Large intestine (tissue), 3 donors: ENCODE measurements around the gene IL22RA1. TPM values are rescaled to one million over a fixed set of nuclear protein-coding genes. Genes with fewer than 3 reads are reported as not detected.

ENCODE experiments used
- DNase-seq, 2 donors: peaks; one replicate each; pipeline versions ENCODE4 v3.0.0 to v3.0.0-alpha.2; 2013
- H3K27ac ChIP-seq: one replicate; pipeline ENCODE4 v1.5.1; 2013; ENCODE audit warnings: low read length
- H3K27me3 ChIP-seq: 2 replicates; pipeline ENCODE4 v1.6.1; 2013; ENCODE audit warnings: low read length; ENCODE audit not compliant: control insufficient read depth, insufficient read depth
- H3K36me3 ChIP-seq: 2 replicates; pipeline ENCODE4 v1.6.1; 2013; ENCODE audit warnings: low read length; ENCODE audit not compliant: control insufficient read depth, insufficient read depth
- H3K4me1 ChIP-seq: one replicate; pipeline ENCODE4 v1.6.1; 2013; ENCODE audit warnings: low read length; ENCODE audit not compliant: control insufficient read depth, insufficient read depth
- H3K4me3 ChIP-seq: one replicate; pipeline ENCODE4 v1.5.1; 2013; ENCODE audit warnings: low read length
- H3K9me3 ChIP-seq: one replicate; pipeline ENCODE4 v1.6.1; 2013; ENCODE audit warnings: mild to moderate bottlenecking, low read depth, low read length, moderate library complexity; ENCODE audit not compliant: control insufficient read depth
- WGBS: methylation state at CpG from one replicate; pipeline ENCODE4 v1.1.5; 2013; ENCODE audit warnings: low lambda C conversion rate; ENCODE audit not compliant: insufficient coverage; 5-methylcytosine and 5-hydroxymethylcytosine counted together
- polyA plus RNA-seq: library from polyadenylated mRNA; unstranded; fragments of 120-200 nt; gene quantifications from one replicate; pipeline ENCODE4 v1.2.1, GENCODE V29; 2013

IL22RA1 gene
- polyA plus RNA-seq, 1 donor = 100 TPM

DNA sequence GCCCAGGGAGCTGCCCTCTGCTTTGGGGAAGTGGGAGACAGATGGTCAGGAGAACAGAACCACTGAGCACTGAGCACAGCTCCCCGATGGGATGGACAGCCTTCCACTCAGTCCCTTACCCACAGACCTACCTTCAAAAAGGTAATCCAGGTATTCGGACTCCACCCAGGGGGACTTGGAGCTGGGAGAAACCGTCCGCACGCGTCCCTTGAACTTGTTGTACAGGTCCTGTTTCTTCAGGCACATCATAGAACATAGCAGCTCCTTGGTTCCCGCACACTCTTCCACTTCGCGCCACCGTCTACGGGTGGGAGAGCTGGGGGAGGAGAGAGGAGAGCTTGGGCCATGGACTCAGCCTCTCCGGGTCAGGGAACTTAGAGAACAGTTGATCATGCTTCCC, 26.3 kb upstream of the IL22RA1 start:
- WGBS = no CpG with 5 or more reads among the region's 12 CpGs
- Histone ChIP-seq H3K36me3 (peaks cover 26% of the 10 kb centered on the region), H3K4me3 (no peak overlapping the region), H3K9me3 (no peaks in the 10 kb centered on the region), H3K27me3 (no peaks in the 10 kb centered on the region), H3K4me1 (peaks cover 15% of the 10 kb centered on the region), H3K27ac (no peak overlapping the region)
- no peak for DNase-seq

DNA sequence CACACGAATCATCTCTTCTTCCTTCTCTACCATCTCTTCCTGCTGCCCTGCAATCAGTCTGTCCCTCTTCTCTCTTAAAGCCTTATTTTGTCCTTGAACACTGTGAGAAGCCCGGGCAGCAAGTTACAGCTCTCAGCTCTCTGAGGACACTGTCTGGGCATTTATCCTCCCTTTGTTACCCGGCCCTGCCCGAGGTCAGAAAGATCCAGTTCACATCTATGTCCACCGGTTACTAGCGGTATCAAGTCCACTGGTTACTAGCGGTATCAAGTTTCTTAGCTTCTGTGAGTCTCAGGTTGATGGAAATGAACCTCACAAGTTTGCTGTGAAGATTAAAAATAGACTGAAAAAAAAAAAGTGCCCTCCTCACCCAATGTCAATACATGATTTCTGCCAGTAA, 25.3 kb upstream of the IL22RA1 start:
- WGBS = 93% methylated on average over 3 of the region's 7 CpGs
- H3K36me3 ChIP-seq = peaks cover 26% of the 10 kb centered on the region

DNA sequence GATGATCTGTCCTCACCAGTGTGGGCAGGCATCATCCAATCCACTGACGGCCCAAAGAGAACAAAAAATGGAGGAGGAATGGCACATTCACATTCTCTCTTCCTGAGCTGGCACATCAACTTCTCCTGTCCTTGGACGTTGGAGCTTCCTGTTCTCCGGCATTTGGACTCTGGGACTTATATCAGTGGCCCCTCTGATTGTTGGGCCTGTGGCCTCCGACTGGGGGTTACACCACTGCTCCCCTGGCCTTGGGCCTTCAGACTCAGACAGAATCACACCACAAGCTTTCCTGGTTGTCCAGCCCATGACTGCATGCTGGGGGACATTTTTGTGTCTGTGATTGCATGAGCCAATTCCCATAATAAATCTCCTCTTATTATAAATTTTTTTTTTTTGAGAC, 24.1 kb upstream of the IL22RA1 start:
- no peaks in the 10 kb centered on the region for H3K9me3 ChIP-seq
- whole genome bisulfite sequencing = no CpG with 5 or more reads among the region's 4 CpGs
- peak; percentile 67 to 80 for DNase-seq
- H3K36me3 ChIP-seq = peaks cover 26% of the 10 kb centered on the region
- H3K4me3 ChIP-seq = no peak overlapping the region
- H3K27me3 ChIP-seq = no peaks in the 10 kb centered on the region
- peaks cover 21% of the 10 kb centered on the region for H3K4me1 ChIP-seq
- H3K27ac ChIP-seq = no peak overlapping the region

More for the DNA sequence above, 25.3 kb upstream of the IL22RA1 start:
- Histone ChIP-seq H3K4me1 (peaks cover 21% of the 10 kb centered on the region), H3K4me3 (no peak overlapping the region), H3K27me3 (no peaks in the 10 kb centered on the region), H3K27ac (no peak overlapping the region), H3K9me3 (no peaks in the 10 kb centered on the region)
- no peak for DNase-seq

DNA sequence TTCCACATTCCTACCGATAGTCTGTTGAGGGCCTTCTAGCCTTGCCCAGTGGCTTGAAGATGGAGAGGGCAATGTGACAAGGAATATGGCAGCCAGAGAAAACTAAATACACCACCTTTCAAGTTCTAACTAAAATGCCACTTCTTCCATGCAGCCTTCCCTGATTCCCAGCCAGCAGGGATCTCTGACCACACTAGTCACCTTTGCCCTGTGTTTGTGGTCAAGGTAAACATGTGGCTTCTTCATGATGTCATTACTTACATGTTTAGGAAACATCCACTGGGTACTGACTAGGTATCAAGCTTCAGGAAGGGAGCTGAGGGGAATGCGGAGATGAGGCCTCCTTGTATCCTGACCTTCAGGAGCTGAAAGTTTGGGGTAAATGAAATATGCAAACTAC, 22.6 kb upstream of the IL22RA1 start:
- peaks cover 25% of the 10 kb centered on the region for H3K4me1 ChIP-seq
- 100% methylated on average over 1 of the region's 2 CpGs for WGBS
- no peaks in the 10 kb centered on the region for H3K9me3 ChIP-seq
- no peak overlapping the region for H3K27ac ChIP-seq
- H3K4me3 ChIP-seq = no peak overlapping the region
- H3K36me3 ChIP-seq = peaks cover 33% of the 10 kb centered on the region
- no peak for DNase-seq
- H3K27me3 ChIP-seq = no peaks in the 10 kb centered on the region

DNA sequence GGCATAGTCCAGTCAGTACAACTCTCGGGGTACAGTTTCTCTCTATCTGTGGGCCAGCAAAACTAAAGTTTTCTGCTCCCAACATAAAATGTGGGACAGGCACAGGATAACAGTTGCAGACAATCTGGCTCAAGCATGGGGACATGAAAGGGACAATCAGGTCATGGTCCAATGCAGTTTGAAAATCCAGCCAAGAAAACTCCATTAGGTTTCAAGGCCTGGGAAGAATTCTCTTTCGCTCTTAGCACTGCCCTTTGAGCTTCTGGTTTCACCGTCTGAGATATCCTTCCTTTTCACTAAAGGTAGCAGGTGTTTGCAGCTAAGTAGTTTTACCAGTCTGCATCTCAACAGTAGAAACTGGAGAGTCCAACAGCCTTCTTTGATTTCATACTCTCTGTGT, 21.1 kb upstream of the IL22RA1 start:
- peak; percentile 42 to 85 for DNase-seq

DNA sequence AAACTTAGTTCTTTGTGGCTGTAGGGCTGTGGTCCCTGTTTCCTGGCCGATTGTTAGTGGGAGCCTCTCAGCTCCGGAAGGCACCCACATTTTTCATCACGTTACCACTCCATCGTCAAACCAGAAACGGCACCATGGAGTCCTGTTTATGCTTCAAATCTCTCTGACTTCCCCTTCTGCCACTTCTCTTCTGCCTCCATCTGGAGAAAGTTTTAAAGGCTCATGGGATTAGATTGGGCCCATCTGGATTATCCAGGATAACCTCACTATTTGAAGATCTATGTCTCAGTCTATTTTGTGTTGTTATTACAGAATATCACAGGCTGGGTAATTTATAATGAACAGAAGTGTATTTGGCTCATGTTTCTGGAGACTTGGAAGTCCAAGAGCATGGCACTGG, 19.3 kb upstream of the IL22RA1 start:
- Histone ChIP-seq H3K36me3 (peaks cover 45% of the 10 kb centered on the region), H3K27me3 (no peaks in the 10 kb centered on the region), H3K9me3 (no peaks in the 10 kb centered on the region), H3K4me3 (no peak overlapping the region), H3K4me1 (peaks cover 25% of the 10 kb centered on the region), H3K27ac (no peak overlapping the region)
- WGBS = no CpG with 5 or more reads among the region's 5 CpGs
- DNase-seq = no peak

More for the DNA sequence above, 21.1 kb upstream of the IL22RA1 start:
- Histone ChIP-seq H3K4me1 (peaks cover 25% of the 10 kb centered on the region), H3K4me3 (no peak overlapping the region), H3K27ac (peak overlapping the region; percentile 82), H3K36me3 (peaks cover 34% of the 10 kb centered on the region), H3K27me3 (no peaks in the 10 kb centered on the region), H3K9me3 (no peaks in the 10 kb centered on the region)
- WGBS = no CpG with 5 or more reads among the region's 3 CpGs

DNA sequence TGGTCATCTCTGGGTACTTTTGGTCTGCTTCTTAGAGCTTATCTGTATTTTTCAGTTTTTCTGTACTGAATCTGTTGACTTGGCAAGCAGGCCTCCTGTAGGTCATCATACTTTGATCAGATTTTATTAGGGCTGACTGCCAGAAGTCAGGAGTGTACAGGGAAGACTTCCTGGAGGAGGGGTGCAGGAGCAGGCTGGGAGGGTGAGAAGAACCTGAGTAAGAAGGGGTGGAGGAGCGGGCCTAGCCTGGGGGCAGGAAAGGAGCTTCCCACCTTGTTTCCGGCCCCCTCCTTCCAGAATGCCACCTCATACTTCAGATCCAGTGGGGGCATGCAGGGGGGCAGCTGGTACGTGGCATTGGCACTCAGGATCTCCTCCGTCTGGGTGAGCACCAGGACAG, 18.3 kb upstream of the IL22RA1 start:
- peak in 1 of 2 donors; percentile 35 for DNase-seq
- no peak overlapping the region for H3K27ac ChIP-seq
- peaks cover 54% of the 10 kb centered on the region for H3K36me3 ChIP-seq
- H3K9me3 ChIP-seq = no peaks in the 10 kb centered on the region
- peaks cover 18% of the 10 kb centered on the region for H3K4me1 ChIP-seq
- no peak overlapping the region for H3K4me3 ChIP-seq
- WGBS = no CpG with 5 or more reads among the region's 4 CpGs
- no peaks in the 10 kb centered on the region for H3K27me3 ChIP-seq

DNA sequence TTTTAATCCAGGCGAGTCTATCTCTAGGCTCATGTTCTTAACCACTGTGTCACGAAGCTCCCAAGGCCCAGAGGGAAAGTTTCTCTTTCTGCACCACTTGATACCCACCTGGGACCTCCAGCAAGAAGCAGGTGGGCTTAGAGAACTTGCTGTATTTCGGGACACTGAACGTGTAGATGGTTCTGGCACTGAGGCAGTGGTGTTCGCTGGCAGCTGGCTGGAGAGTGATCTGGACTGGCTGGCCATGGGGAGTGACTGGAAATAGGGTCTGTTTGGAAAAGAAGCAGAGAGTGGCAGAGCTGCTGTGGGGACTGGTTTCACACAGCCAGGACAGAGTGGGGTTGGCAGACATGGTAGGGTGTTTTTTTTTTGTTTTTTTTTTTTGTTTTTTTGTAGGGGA, 16.4 kb upstream of the IL22RA1 start:
- Histone ChIP-seq H3K27me3 (no peaks in the 10 kb centered on the region), H3K4me1 (peaks cover 10% of the 10 kb centered on the region), H3K36me3 (peaks cover 55% of the 10 kb centered on the region), H3K9me3 (no peaks in the 10 kb centered on the region), H3K4me3 (no peak overlapping the region), H3K27ac (no peak overlapping the region)
- no peak for DNase-seq
- WGBS = no CpG with 5 or more reads among the region's 5 CpGs

DNA sequence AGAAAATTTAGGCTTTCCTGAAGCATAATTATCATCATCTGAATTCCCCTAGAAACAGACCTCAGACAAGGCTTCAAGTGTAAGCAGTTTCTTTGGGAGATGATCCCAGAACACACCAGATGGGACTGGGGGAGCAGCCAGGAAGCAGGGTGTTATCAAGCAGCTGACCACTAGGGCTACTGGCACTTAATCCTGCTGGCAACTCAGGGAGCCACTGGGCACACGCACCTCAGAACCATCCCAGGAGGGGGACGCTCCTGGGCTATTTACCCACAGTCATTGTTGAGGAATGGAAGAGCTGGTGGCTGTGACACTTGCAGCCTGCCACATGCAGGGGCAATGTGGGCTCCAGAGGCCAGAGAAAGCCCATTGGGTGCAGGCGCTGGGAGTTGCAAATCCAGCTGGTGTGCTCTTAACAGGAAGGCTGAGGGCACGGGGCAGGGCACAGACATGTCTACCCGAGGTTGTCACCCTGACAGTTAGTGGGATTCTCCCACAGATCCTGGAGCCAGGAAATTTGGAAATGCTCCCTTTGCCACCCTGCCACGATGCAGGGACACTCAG, 15.1 kb upstream of the IL22RA1 start:
- no peak overlapping the region for H3K4me3 ChIP-seq
- WGBS = no CpG with 5 or more reads among the region's 6 CpGs
- no peak for DNase-seq

DNA sequence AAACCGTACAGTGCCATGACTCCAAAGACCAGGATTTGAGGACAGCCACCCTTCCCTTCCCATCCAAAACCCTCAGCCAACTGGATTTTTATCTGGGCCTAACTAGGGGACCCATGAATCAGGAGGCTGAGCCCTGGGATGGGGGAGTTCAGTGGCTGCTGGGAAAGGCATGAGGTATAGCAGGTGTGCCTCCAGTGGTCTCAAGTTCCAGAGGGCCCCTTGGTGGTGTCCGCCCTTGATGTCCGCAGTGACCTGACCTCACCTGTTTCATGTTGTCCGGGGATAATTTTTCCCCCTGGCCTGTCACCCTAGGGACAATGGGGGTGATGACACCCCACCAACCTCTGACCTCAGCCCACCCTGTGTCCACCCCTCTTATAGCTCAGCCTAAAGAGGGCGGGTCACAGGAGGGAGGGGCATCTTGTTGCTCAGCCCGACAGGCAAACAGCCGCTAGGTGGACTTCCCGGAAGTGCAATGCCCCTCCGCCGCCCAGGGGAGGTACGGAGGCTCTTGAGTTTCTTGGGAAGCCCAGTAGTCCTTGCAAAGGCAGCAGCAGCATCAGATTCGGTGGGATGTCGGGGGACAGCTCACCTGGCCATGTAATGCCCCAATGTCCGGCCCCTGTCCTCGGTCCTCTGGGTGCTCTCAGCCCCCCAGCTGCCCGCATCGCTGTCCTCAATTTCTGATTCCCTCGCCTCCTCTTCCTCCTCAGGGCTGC, 13.8 kb upstream of the IL22RA1 start:
- Histone ChIP-seq H3K4me3 (no peak overlapping the region), H3K36me3 (peaks cover 49% of the 10 kb centered on the region), H3K27me3 (no peaks in the 10 kb centered on the region), H3K4me1 (peaks cover 4% of the 10 kb centered on the region), H3K9me3 (no peaks in the 10 kb centered on the region), H3K27ac (no peak overlapping the region)
- WGBS = no CpG with 5 or more reads among the region's 18 CpGs
- DNase-seq = no peak

More for the DNA sequence above, 15.1 kb upstream of the IL22RA1 start:
- Histone ChIP-seq H3K36me3 (peaks cover 55% of the 10 kb centered on the region), H3K4me1 (peaks cover 4% of the 10 kb centered on the region), H3K27me3 (no peaks in the 10 kb centered on the region), H3K9me3 (no peaks in the 10 kb centered on the region), H3K27ac (no peak overlapping the region)
